HEK293 (cell line): ENCODE results near the gene BICD1.

Experiments used
- CTCF ChIA-PET: fragments of 350-600 bp; formaldehyde crosslinking; extraction: SDS; loops from one replicate; lab custom pipeline; 2021; ENCODE audit warnings: antibody characterized with exemption; lab: Yijun Ruan, JAX
- POLR2A ChIA-PET: fragments of 300-600 bp; formaldehyde crosslinking; extraction: SDS; loops from one replicate; lab custom pipeline; 2020; ENCODE audit warnings: antibody characterized with exemption, inconsistent platforms; lab: Yijun Ruan, JAX
- H3K27ac ChIP-seq: fragments of 200-500 bp; sonication (Bioruptor generic); 2 replicates; pipeline ENCODE4 v1.5.1; 2014; ENCODE audit warnings: low read depth, low read length, control low read depth, inconsistent platforms; ENCODE audit errors: extremely low read depth
- H3K36me3 ChIP-seq, 2 experiments: fragments of 200-500 bp in 1 of 2; sonication (Bioruptor generic) in 1 of 2; 1 replicate in 1 of 2; 2 replicates in 1 of 2; pipeline ENCODE4 v1.5.1; 2014 to 2017; ENCODE audit warnings: inconsistent platforms in 2 of 2, low read length in 2 of 2; ENCODE audit not compliant: control insufficient read depth in 2 of 2, insufficient read depth in 1 of 2
- H3K4me1 ChIP-seq: fragments of 200-500 bp; sonication (Bioruptor generic); 2 replicates; pipeline ENCODE4 v1.5.1; 2014; ENCODE audit warnings: mild to moderate bottlenecking, low read length, inconsistent platforms; ENCODE audit not compliant: control insufficient read depth, insufficient read depth
- H3K4me3 ChIP-seq: 2 replicates; pipeline ENCODE4 v1.5.1; 2011; ENCODE audit warnings: low read depth, mild to moderate bottlenecking, control low read depth, low read length, moderate library complexity
- H3K9me3 ChIP-seq: fragments of 200-500 bp; sonication (Bioruptor generic); 2 replicates; pipeline ENCODE4 v1.5.1; 2014; ENCODE audit warnings: low read depth, low read length, inconsistent platforms; ENCODE audit not compliant: control insufficient read depth, insufficient read depth
- ELK4 ChIP-seq: IDR thresholded peaks from 2 replicates; pipeline ENCODE4 v1.6.1; 2011; ENCODE audit warnings: mild to moderate bottlenecking, low read depth, low read length, borderline replicate concordance
- GLIS1 ChIP-seq: fragments of 450-650 bp; formaldehyde crosslinking; IDR thresholded peaks from 2 replicates; pipeline ENCODE4 v1.5.1; 2016; ENCODE audit warnings: missing biosample characterization, missing genetic modification characterization
- HOXA7 ChIP-seq: sonication (generic); formaldehyde crosslinking; IDR thresholded peaks from 2 replicates; pipeline ENCODE4 v1.8.1; 2022; ENCODE audit warnings: missing genetic modification reagents, borderline replicate concordance
- IKZF3 ChIP-seq: fragments of 450-650 bp; IDR thresholded peaks from 2 replicates; pipeline ENCODE4 v1.5.0; 2018; ENCODE audit warnings: missing biosample characterization, mild to moderate bottlenecking, missing genetic modification characterization, moderate library complexity
- KLF1 ChIP-seq: fragments of 450-650 bp; formaldehyde crosslinking; IDR thresholded peaks from 2 replicates; pipeline ENCODE4 v1.5.1; 2016; ENCODE audit warnings: missing biosample characterization, missing genetic modification characterization
- KLF10 ChIP-seq: fragments of 450-650 bp; IDR thresholded peaks from 2 replicates; pipeline ENCODE4 v1.5.1; 2018; ENCODE audit warnings: missing biosample characterization, mild to moderate bottlenecking, missing genetic modification characterization
- MZF1 ChIP-seq: fragments of 450-650 bp; formaldehyde crosslinking; IDR thresholded peaks from 2 replicates; pipeline ENCODE4 v1.5.1; 2017; ENCODE audit warnings: missing biosample characterization, missing genetic modification characterization, borderline replicate concordance
- WT1 ChIP-seq: fragments of 450-650 bp; formaldehyde crosslinking; IDR thresholded peaks from 2 replicates; pipeline ENCODE4 v1.5.1; 2016; ENCODE audit warnings: missing biosample characterization, missing genetic modification characterization
- ZBTB48 ChIP-seq: fragments of 450-650 bp; formaldehyde crosslinking; IDR thresholded peaks from 2 replicates; pipeline ENCODE4 v1.5.1; 2016; ENCODE audit warnings: missing biosample characterization, missing genetic modification characterization
- ZBTB7A ChIP-seq: fragments of 450-650 bp; formaldehyde crosslinking; IDR thresholded peaks from 2 replicates; pipeline ENCODE4 v1.5.1; 2016; ENCODE audit warnings: low read depth, missing biosample characterization, missing genetic modification characterization
- ZNF10 ChIP-seq: fragments of 450-650 bp; formaldehyde crosslinking; IDR thresholded peaks from 2 replicates; pipeline ENCODE4 v1.5.1; 2017; ENCODE audit warnings: missing biosample characterization, missing genetic modification characterization
- ZNF157 ChIP-seq: fragments of 450-650 bp; formaldehyde crosslinking; IDR thresholded peaks from 2 replicates; pipeline ENCODE4 v1.5.1; 2016; ENCODE audit warnings: missing biosample characterization, missing genetic modification characterization
- ZNF184 ChIP-seq: fragments of 450-650 bp; IDR thresholded peaks from 2 replicates; pipeline ENCODE4 v1.5.1; 2018; ENCODE audit warnings: missing biosample characterization, mild to moderate bottlenecking, missing genetic modification characterization
- ZNF24 ChIP-seq: fragments of 450-650 bp; formaldehyde crosslinking; IDR thresholded peaks from 2 replicates; pipeline ENCODE4 v1.5.1; 2016; ENCODE audit warnings: missing biosample characterization, missing genetic modification characterization
- ZNF335 ChIP-seq: fragments of 450-650 bp; formaldehyde crosslinking; conservative IDR thresholded peaks from 2 replicates; pipeline ENCODE4 v1.5.1; 2016; ENCODE audit warnings: missing biosample characterization, missing genetic modification characterization
- ZNF341 ChIP-seq: fragments of 450-650 bp; formaldehyde crosslinking; IDR thresholded peaks from 2 replicates; pipeline ENCODE4; 2016; ENCODE audit warnings: low read depth, missing biosample characterization, missing genetic modification characterization
- ZNF354C ChIP-seq: fragments of 450-650 bp; formaldehyde crosslinking; IDR thresholded peaks from 2 replicates; pipeline ENCODE4 v1.5.1; 2016; ENCODE audit warnings: missing biosample characterization, missing genetic modification characterization, low read depth, borderline replicate concordance
- ZNF473 ChIP-seq: fragments of 450-650 bp; formaldehyde crosslinking; IDR thresholded peaks from 2 replicates; pipeline ENCODE4 v1.5.1; 2017; ENCODE audit warnings: missing biosample characterization, missing genetic modification characterization
- ZNF48 ChIP-seq: fragments of 450-650 bp; formaldehyde crosslinking; IDR thresholded peaks from 2 replicates; pipeline ENCODE4 v1.5.1; 2016; ENCODE audit warnings: missing biosample characterization, missing genetic modification characterization
- ZNF488 ChIP-seq: fragments of 450-650 bp; formaldehyde crosslinking; IDR thresholded peaks from 2 replicates; pipeline ENCODE4 v1.5.1; 2016; ENCODE audit warnings: missing biosample characterization, missing genetic modification characterization
- ZNF548 ChIP-seq: fragments of 450-650 bp; formaldehyde crosslinking; IDR thresholded peaks from 2 replicates; pipeline ENCODE4 v1.5.1; 2016; ENCODE audit warnings: missing biosample characterization, missing genetic modification characterization
- ZNF660 ChIP-seq: fragments of 450-650 bp; IDR thresholded peaks from 2 replicates; pipeline ENCODE4 v1.5.1; 2018; ENCODE audit warnings: missing biosample characterization, mild to moderate bottlenecking, missing genetic modification characterization
- ZNF791 ChIP-seq: fragments of 450-650 bp; formaldehyde crosslinking; IDR thresholded peaks from 2 replicates; pipeline ENCODE4 v1.5.1; 2016; ENCODE audit warnings: missing biosample characterization, missing genetic modification characterization
- TF ChIP-seq, protein P1 (sequence below): fragments of 450-650 bp; formaldehyde crosslinking; IDR thresholded peaks from 2 replicates; pipeline ENCODE4 v1.5.1; 2016; ENCODE audit warnings: missing biosample characterization, missing genetic modification characterization, low read depth
- TF ChIP-seq, protein P2 (sequence below): fragments of 450-650 bp; formaldehyde crosslinking; optimal IDR thresholded peaks from 2 replicates; pipeline ENCODE3; 2016; ENCODE audit warnings: missing biosample characterization, mild to moderate bottlenecking, missing genetic modification characterization
- TF ChIP-seq, protein P3 (sequence below): fragments of 450-650 bp; formaldehyde crosslinking; IDR thresholded peaks from 2 replicates; pipeline ENCODE4 v1.5.1; 2017; ENCODE audit warnings: missing biosample characterization, missing genetic modification characterization

The BICD1 gene

DNA sequence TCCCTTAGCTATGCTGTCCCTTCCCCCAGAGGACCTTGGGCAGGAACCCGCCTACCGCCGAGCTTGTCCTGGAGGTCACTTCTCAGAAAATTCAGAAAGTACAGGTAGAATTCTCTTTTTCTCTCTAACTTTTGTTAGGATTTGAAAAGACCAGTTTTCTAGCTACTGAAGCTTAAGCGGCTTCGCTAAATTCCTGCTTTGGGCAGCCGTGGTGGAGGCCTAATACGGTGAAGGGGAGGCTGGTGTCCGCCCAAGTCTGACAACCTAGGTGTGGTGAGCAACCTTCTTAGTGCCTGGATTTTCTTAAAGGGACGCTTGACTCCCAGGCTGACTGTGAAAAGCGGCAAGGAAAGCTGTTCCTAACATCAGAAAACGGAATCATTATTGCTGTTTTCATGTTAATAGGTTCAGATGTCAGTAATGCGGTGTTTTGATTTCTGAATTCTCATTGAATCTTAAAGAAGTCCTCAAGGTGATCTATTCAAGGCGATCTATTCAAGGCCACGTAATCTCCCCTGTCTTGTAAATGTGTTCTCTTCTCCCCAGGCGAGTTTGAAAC is 293.5 kb downstream of the BICD1 start:
- H3K4me1 ChIP-seq: peaks cover 14% of the 10 kb centered on the region
- no peak for TF ChIP-seq ZNF24 (tag by site-specific recombination)
- no peak for TF ChIP-seq IKZF3 (tag by site-specific recombination)
- peak; percentile 93 for TF ChIP-seq ZNF335 (tag by site-specific recombination)
- TF ChIP-seq ZNF660 (tag by site-specific recombination): no peak
- peak; percentile 99 for TF ChIP-seq ZNF10
- no peak for TF ChIP-seq HOXA7 (CRISPR knock-in tag)
- TF ChIP-seq, protein P1, sequence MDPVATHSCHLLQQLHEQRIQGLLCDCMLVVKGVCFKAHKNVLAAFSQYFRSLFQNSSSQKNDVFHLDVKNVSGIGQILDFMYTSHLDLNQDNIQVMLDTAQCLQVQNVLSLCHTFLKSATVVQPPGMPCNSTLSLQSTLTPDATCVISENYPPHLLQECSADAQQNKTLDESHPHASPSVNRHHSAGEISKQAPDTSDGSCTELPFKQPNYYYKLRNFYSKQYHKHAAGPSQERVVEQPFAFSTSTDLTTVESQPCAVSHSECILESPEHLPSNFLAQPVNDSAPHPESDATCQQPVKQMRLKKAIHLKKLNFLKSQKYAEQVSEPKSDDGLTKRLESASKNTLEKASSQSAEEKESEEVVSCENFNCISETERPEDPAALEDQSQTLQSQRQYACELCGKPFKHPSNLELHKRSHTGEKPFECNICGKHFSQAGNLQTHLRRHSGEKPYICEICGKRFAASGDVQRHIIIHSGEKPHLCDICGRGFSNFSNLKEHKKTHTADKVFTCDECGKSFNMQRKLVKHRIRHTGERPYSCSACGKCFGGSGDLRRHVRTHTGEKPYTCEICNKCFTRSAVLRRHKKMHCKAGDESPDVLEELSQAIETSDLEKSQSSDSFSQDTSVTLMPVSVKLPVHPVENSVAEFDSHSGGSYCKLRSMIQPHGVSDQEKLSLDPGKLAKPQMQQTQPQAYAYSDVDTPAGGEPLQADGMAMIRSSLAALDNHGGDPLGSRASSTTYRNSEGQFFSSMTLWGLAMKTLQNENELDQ (tag by site-specific recombination): no peak
- TF ChIP-seq KLF1: no peak
- TF ChIP-seq MZF1 (tag by site-specific recombination): 0 out of 2 replicates have a peak, but pooled peaks have one; percentile 13
- no peak for TF ChIP-seq ZNF354C (tag by site-specific recombination)
- TF ChIP-seq ZBTB48 (tag by site-specific recombination): 0 out of 2 replicates have a peak, but pooled peaks have one; percentile 7
- no peak for TF ChIP-seq ZNF157 (tag by site-specific recombination)
- no peak for TF ChIP-seq ZBTB7A (tag by site-specific recombination)
- H3K27ac ChIP-seq: peak overlapping the region; percentile 75; the same call in 1 of the 2 replicates
- H3K36me3 ChIP-seq: no peaks in the 10 kb centered on the region
- ChIA-PET CTCF (interaction anchor here (0.5 to 1.2 kb wide), 9 partner anchors 8 to 356 kb away, joined by 3 to 7 read pairs (median 3); partner anchors contain the start of gene YARS2), POLR2A (interaction anchor here (0.6 to 2.3 kb wide), 8 partner anchors 17 to 1402 kb away, joined by 3 to 10 read pairs (median 7); no protein-coding TSS in a partner anchor)
- peak overlapping the region; percentile 84 for H3K4me3 ChIP-seq
- H3K9me3 ChIP-seq: no peaks in the 10 kb centered on the region

DNA sequence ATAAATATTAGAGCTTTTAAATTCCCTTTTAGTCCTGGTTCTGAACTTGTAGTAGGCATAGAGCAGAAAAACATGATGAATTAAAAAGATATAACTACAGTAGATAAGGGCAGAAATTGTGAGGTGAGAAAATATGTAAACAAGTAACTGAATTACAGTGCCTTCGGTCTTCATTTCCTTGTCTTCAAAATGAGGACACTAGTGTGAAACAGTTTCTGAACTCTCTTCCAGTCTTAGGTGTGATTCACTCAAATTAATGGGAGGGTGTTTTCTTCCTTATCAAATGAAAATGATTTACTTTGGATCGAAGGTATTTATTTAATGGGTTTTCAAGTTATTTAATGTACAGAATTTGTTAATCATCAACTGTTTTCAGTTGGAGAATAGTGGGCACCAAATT is 294.2 kb downstream of the BICD1 start:
- Histone ChIP-seq H3K36me3 (no peaks in the 10 kb centered on the region), H3K9me3 (no peaks in the 10 kb centered on the region), H3K27ac (no peak overlapping the region), H3K4me1 (peaks cover 14% of the 10 kb centered on the region), H3K4me3 (peak overlapping the region; percentile 84)
- no peak for TF ChIP-seq ELK4
- no peak for TF ChIP-seq GLIS1 (tag by site-specific recombination)
- no peak for TF ChIP-seq IKZF3 (tag by site-specific recombination)
- TF ChIP-seq ZNF48 (tag by site-specific recombination): no peak
- TF ChIP-seq, protein P2, sequence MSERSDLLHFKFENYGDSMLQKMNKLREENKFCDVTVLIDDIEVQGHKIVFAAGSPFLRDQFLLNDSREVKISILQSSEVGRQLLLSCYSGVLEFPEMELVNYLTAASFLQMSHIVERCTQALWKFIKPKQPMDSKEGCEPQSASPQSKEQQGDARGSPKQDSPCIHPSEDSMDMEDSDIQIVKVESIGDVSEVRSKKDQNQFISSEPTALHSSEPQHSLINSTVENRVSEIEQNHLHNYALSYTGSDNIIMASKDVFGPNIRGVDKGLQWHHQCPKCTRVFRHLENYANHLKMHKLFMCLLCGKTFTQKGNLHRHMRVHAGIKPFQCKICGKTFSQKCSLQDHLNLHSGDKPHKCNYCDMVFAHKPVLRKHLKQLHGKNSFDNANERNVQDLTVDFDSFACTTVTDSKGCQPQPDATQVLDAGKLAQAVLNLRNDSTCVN (tag by site-specific recombination): no peak
- no peak for TF ChIP-seq ZNF660 (tag by site-specific recombination)
- TF ChIP-seq, protein P3, sequence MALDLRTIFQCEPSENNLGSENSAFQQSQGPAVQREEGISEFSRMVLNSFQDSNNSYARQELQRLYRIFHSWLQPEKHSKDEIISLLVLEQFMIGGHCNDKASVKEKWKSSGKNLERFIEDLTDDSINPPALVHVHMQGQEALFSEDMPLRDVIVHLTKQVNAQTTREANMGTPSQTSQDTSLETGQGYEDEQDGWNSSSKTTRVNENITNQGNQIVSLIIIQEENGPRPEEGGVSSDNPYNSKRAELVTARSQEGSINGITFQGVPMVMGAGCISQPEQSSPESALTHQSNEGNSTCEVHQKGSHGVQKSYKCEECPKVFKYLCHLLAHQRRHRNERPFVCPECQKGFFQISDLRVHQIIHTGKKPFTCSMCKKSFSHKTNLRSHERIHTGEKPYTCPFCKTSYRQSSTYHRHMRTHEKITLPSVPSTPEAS (tag by site-specific recombination): no peak
- no peak for TF ChIP-seq ZNF184 (tag by site-specific recombination)
- TF ChIP-seq ZNF791 (tag by site-specific recombination): no peak
- TF ChIP-seq WT1 (tag by site-specific recombination): no peak
- no peak for TF ChIP-seq KLF10
- TF ChIP-seq ZNF548 (tag by site-specific recombination): no peak
- TF ChIP-seq ZNF473 (tag by site-specific recombination): no peak
- no peak for TF ChIP-seq ZNF341 (tag by site-specific recombination)
- no peak for TF ChIP-seq ZNF488 (tag by site-specific recombination)
- ChIA-PET POLR2A (interaction anchor here (0.6 to 2.3 kb wide), 4 partner anchors 35 to 47 kb away, joined by 4 to 10 read pairs (median 7); no protein-coding TSS in a partner anchor), CTCF (interaction anchor here (0.5 to 1.1 kb wide), 6 partner anchors 33 to 355 kb away, joined by 3 to 4 read pairs (median 3); partner anchors contain the start of gene YARS2)
